Measurements from ENCODE around the gene IRS1. TPM values are rescaled to one million over a fixed set of nuclear protein-coding genes. Genes with fewer than 3 reads are reported as not detected.
"Not testable (repeated sequence)": the region's sequence is repeated elsewhere in the genome, so short reads cannot be mapped to it uniquely, and the experiment has no call there.

IRS1 gene, protein sequence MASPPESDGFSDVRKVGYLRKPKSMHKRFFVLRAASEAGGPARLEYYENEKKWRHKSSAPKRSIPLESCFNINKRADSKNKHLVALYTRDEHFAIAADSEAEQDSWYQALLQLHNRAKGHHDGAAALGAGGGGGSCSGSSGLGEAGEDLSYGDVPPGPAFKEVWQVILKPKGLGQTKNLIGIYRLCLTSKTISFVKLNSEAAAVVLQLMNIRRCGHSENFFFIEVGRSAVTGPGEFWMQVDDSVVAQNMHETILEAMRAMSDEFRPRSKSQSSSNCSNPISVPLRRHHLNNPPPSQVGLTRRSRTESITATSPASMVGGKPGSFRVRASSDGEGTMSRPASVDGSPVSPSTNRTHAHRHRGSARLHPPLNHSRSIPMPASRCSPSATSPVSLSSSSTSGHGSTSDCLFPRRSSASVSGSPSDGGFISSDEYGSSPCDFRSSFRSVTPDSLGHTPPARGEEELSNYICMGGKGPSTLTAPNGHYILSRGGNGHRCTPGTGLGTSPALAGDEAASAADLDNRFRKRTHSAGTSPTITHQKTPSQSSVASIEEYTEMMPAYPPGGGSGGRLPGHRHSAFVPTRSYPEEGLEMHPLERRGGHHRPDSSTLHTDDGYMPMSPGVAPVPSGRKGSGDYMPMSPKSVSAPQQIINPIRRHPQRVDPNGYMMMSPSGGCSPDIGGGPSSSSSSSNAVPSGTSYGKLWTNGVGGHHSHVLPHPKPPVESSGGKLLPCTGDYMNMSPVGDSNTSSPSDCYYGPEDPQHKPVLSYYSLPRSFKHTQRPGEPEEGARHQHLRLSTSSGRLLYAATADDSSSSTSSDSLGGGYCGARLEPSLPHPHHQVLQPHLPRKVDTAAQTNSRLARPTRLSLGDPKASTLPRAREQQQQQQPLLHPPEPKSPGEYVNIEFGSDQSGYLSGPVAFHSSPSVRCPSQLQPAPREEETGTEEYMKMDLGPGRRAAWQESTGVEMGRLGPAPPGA (N-terminal part only)
- total RNA-seq (2014; rRNA removed; shearing (Covaris generic)) = 15.2 and 17.1 TPM in 2 replicates

DNA sequence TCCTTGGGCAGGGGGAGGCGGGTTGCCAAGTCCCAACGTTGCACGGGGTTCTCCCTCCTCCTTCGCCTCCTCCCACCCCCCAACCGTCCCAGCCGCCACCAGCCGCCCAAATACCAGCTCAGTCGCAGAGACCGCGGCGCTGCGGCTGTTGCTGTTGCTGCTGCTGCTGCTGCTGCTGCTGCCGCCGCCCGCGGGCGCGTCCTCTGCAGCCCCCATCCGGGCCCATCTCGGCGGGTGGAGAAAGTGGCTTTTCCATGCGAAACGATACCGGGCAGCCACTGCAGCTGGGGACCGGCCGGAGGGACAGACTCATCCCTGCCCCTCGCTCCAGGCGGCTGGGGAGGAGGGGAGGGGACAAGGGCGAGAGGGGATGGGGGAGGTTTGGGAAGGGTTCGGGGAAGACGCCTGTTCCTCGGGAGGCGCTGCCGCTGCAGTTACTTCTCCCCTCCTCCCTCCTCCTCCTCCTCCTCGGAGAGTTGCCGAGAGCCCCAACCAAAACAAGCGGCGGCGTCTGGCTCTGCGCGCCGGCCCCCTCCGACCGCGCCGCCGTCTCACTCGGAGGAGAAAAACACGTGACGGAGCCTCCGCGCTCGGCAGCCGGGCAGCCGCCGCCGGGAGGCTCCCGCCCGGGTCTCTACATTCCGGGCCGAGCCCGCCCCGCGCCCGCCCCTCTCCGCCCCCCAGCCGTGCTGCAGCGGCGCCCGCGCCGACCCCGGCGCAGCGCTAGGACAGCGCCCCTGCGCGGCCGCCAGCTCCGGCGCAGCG, at the start of gene IRS1:
Gene IRS1, minus strand, starts transcription at position 610 of the 765 bp plus-strand sequence. CDS start 1,082 bp downstream, outside the sequence.
- peak within 1 kb of the TSS; percentile 80 for H3K4me3 ChIP-seq (ENCODE audit: insufficient read depth, low read depth, low read length)
- DNase-seq = peak; percentile 94
- peaks cover 7% of the 10 kb centered on the region for H3K36me3 ChIP-seq (replicated peaks; ENCODE audit: control insufficient read depth, insufficient read depth, low read length)
- H3K27me3 ChIP-seq (ENCODE audit: control insufficient read depth, insufficient read depth, low read length) = no peaks in the 10 kb centered on the region

DNA sequence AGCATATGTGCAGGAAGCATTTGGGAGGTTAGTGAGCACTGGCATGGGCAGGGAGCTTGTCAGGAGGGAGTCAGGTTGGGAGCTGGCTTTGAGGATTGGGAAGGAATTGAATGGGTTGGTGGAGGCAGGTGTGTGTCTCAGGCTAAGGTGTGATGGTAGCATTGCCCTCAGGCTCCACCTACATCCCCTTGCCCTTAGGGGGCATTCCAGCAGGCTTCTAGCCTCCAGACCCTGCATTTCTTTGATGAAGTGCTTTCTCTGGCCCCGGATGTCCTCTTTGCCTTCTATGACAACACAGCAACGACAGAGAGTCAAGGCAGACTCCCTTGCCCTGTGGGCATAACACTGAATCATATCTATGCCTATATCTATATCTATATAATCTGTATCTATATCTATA, 49.7 kb upstream of the IRS1 start:
- DNase-seq = peak; percentile 17

GRCh38 chr2:226847511-226847910, 47.9 kb upstream of the IRS1 start:
- H3K4me3 ChIP-seq (ENCODE audit: insufficient read depth, low read depth, low read length) = no peak overlapping the region
- no peaks in the 10 kb centered on the region for H3K36me3 ChIP-seq (replicated peaks; ENCODE audit: control insufficient read depth, insufficient read depth, low read length)
- no peak for DNase-seq
- no peaks in the 10 kb centered on the region for H3K27me3 ChIP-seq (ENCODE audit: control insufficient read depth, insufficient read depth, low read length)

More for the DNA sequence above, 49.7 kb upstream of the IRS1 start:
- Histone ChIP-seq H3K27me3 (ENCODE audit: control insufficient read depth, insufficient read depth, low read length) (no peaks in the 10 kb centered on the region), H3K4me3 (ENCODE audit: insufficient read depth, low read depth, low read length) (no peak overlapping the region), H3K36me3 (replicated peaks; ENCODE audit: control insufficient read depth, insufficient read depth, low read length) (no peaks in the 10 kb centered on the region)

DNA sequence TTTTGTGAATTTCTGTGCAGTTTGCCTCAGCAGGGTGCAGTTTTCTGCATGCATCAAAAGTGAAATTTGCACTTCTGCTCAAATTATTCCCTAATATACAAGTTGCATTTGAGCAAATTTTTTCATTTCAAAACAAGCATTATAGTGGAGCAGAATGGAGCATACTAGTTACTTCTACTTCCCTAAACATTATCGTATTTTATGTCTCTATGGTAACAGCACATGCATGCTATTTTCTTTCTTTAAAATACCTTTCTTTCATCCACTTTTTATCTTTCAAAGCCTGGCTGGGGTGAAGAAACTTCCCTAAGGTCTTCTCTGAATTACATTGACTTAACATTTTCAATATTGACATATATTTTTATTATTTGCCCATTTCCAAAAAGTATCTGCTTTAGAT, 47.5 kb upstream of the IRS1 start:
- Histone ChIP-seq H3K27me3 (ENCODE audit: control insufficient read depth, insufficient read depth, low read length) (no peaks in the 10 kb centered on the region), H3K4me3 (ENCODE audit: insufficient read depth, low read depth, low read length) (no peak overlapping the region), H3K36me3 (replicated peaks; ENCODE audit: control insufficient read depth, insufficient read depth, low read length) (no peaks in the 10 kb centered on the region)
- no peak for DNase-seq

- H3K36me3 ChIP-seq (replicated peaks; ENCODE audit: control insufficient read depth, insufficient read depth, low read length) = no peaks in the 10 kb centered on the region
- DNase-seq = no peak
- H3K4me3 ChIP-seq (ENCODE audit: insufficient read depth, low read depth, low read length) = no peak overlapping the region
- H3K27me3 ChIP-seq (ENCODE audit: control insufficient read depth, insufficient read depth, low read length) = no peaks in the 10 kb centered on the region
Measured at GRCh38 chr2:226845386-226846116, 45.9 kb upstream of the IRS1 start.

- not testable (repeated sequence) for H3K36me3 ChIP-seq (replicated peaks; ENCODE audit: control insufficient read depth, insufficient read depth, low read length); H3K4me3 ChIP-seq (ENCODE audit: insufficient read depth, low read depth, low read length); DNase-seq; H3K27me3 ChIP-seq (ENCODE audit: control insufficient read depth, insufficient read depth, low read length)
Measured at GRCh38 chr2:226843001-226843400, 43.4 kb upstream of the IRS1 start.

GRCh38 chr2:226839951-226840350, 40.3 kb upstream of the IRS1 start:
- Histone ChIP-seq H3K27me3 (ENCODE audit: control insufficient read depth, insufficient read depth, low read length) (no peaks in the 10 kb centered on the region; the same call in 1 of the 2 replicates), H3K4me3 (ENCODE audit: insufficient read depth, low read depth, low read length) (no peak overlapping the region), H3K36me3 (replicated peaks; ENCODE audit: control insufficient read depth, insufficient read depth, low read length) (no peaks in the 10 kb centered on the region; the same call in none of the 2 replicates)
- no peak for DNase-seq

DNA sequence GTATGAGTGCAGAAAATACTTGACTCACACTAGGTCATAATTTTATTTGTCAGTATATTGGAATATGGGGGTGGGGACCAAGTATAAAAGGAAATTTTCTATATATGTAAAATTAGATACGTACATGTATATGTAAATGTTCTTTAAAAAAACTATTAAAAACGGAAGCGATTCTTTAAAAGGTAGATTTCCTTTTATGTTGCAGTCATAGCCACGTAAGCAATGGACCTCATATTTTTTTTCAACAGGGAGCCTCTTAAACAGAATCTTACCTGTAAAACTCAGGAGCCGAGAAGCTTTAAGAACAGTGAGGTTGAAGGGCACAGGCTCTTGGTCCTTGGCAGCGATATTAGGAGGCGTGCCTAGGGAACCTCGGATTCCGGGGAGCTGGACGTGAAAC, 39.5 kb upstream of the IRS1 start:
- DNase-seq = no peak
- Histone ChIP-seq H3K27me3 (ENCODE audit: control insufficient read depth, insufficient read depth, low read length) (no peaks in the 10 kb centered on the region; the same call in 1 of the 2 replicates), H3K36me3 (replicated peaks; ENCODE audit: control insufficient read depth, insufficient read depth, low read length) (no peaks in the 10 kb centered on the region; the same call in none of the 2 replicates), H3K4me3 (ENCODE audit: insufficient read depth, low read depth, low read length) (no peak overlapping the region)

- no peaks in the 10 kb centered on the region; the same call in none of the 2 replicates for H3K36me3 ChIP-seq (replicated peaks; ENCODE audit: control insufficient read depth, insufficient read depth, low read length)
- no peaks in the 10 kb centered on the region; the same call in 1 of the 2 replicates for H3K27me3 ChIP-seq (ENCODE audit: control insufficient read depth, insufficient read depth, low read length)
- no peak overlapping the region for H3K4me3 ChIP-seq (ENCODE audit: insufficient read depth, low read depth, low read length)
- DNase-seq = no peak
Measured at GRCh38 chr2:226838722-226839121, 39.1 kb upstream of the IRS1 start.

- DNase-seq = no peak
- Histone ChIP-seq H3K4me3 (ENCODE audit: insufficient read depth, low read depth, low read length) (no peak overlapping the region), H3K36me3 (replicated peaks; ENCODE audit: control insufficient read depth, insufficient read depth, low read length) (no peaks in the 10 kb centered on the region; the same call in none of the 2 replicates), H3K27me3 (ENCODE audit: control insufficient read depth, insufficient read depth, low read length) (no peaks in the 10 kb centered on the region; the same call in 1 of the 2 replicates)
Measured at GRCh38 chr2:226837787-226838603, 38.4 kb upstream of the IRS1 start.

GRCh38 chr2:226837334-226837733, 37.7 kb upstream of the IRS1 start:
- Histone ChIP-seq H3K4me3 (ENCODE audit: insufficient read depth, low read depth, low read length) (no peak overlapping the region), H3K36me3 (replicated peaks; ENCODE audit: control insufficient read depth, insufficient read depth, low read length) (no peaks in the 10 kb centered on the region; the same call in none of the 2 replicates), H3K27me3 (ENCODE audit: control insufficient read depth, insufficient read depth, low read length) (no peaks in the 10 kb centered on the region; the same call in 1 of the 2 replicates)
- DNase-seq = no peak

DNA sequence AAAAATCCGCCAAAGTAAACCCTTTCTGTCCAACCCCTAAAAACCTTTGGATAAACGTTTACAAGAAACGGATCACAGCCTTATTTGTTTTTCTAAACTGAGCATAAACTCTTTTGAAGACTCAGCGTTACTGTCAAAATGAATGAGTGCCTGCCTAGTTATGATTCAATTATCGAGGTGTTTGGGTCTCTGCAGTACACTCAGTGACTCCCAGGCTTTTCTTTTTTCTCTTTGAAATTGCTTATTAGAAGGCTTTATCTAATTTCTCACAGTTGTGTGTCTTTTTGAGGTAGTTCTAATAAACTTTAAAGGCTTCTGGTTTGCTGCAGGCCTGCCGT, 36.9 kb upstream of the IRS1 start:
- no peak for DNase-seq
- Histone ChIP-seq H3K36me3 (replicated peaks; ENCODE audit: control insufficient read depth, insufficient read depth, low read length) (no peaks in the 10 kb centered on the region; the same call in none of the 2 replicates), H3K27me3 (ENCODE audit: control insufficient read depth, insufficient read depth, low read length) (no peaks in the 10 kb centered on the region; the same call in 1 of the 2 replicates), H3K4me3 (ENCODE audit: insufficient read depth, low read depth, low read length) (peak overlapping the region; percentile 74)
